Mucosa of descending colon (tissue), 3 donors: ENCODE measurements around the gene DAZAP1. TPM values are rescaled to one million over a fixed set of nuclear protein-coding genes. Genes with fewer than 3 reads are reported as not detected.

Source experiments
- ATAC-seq: fragments of 200-7000 bp; cut with Tn5 transposase; one replicate; pipeline ENCODE4 v1.9.1; 2020; ENCODE audit warnings: mild to moderate bottlenecking, moderate library complexity
- DNase-seq, 3 donors: peaks; one replicate each; pipeline ENCODE4 v3.0.0-alpha.2; 2020
- H3K36me3 ChIP-seq: fragments of 200-600 bp; one replicate; pipeline ENCODE4 v1.8.0; 2021; ENCODE audit warnings: low read depth, mild to moderate bottlenecking
- H3K4me1 ChIP-seq: fragments of 200-600 bp; one replicate; pipeline ENCODE4 v1.8.0; 2021; ENCODE audit warnings: low read depth, mild to moderate bottlenecking
- H3K4me3 ChIP-seq: fragments of 200-600 bp; one replicate; pipeline ENCODE4 v1.8.0; 2021; ENCODE audit warnings: mild to moderate bottlenecking
- H3K9me3 ChIP-seq: fragments of 200-600 bp; one replicate; pipeline ENCODE4 v1.8.0; 2021; ENCODE audit warnings: mild to moderate bottlenecking
- CTCF ChIP-seq: fragments of 200-600 bp; IDR thresholded peaks from one replicate; pipeline ENCODE4 v1.8.0; 2022; ENCODE audit warnings: antibody characterized with exemption, mild to moderate bottlenecking
- intact Hi-C, 2 donors: fragments of 100-400 bp; cut with DNase I in 1 of 2; cut with micrococcal nuclease in 1 of 2; formaldehyde crosslinking; loops; one replicate each; pipeline versions ENCODE4 v1.11.0 to v1.11.1; 2022; cut with DNase I, micrococcal nuclease
- total RNA-seq, 3 donors: library from RNA; stranded (reverse); fragmentation: NEBNext Ultra II Directional in 2 of 3; extraction: Animal tissue kit (Norgen Biotek cat#: 25700) in 2 of 3; gene quantifications; one replicate each; pipeline versions ENCODE4 v1.2.1 to v1.2.4, GENCODE V29; 2021 to 2023
- donor health status: DM: no; HTN: no; CAD: no; lungs with moderate emphysema.
- donor health status: DM: no; HTN: no; CAD: no.
- donor health status: DM: no; HTN: yes; CAD: no.

The DAZAP1 gene
- total RNA-seq, 3 donors from 2014 or later, result 117 to 123 (median 119) TPM

- H3K36me3 ChIP-seq, result no peaks in the 10 kb centered on the region
- no peaks in the 10 kb centered on the region for H3K9me3 ChIP-seq
- TF ChIP-seq CTCF, result no peak
- ATAC-seq (no peak), DNase-seq (no peak)
- H3K4me1 ChIP-seq, result peaks cover 21% of the 10 kb centered on the region
- H3K4me3 ChIP-seq, result no peak overlapping the region
- intact Hi-C loops, result no loop called here
Observed at GRCh38 chr19:1451916-1452801, 44.8 kb downstream of the DAZAP1 start.

- DNase-seq, result no peak
- H3K9me3 ChIP-seq, result no peaks in the 10 kb centered on the region
- no peak for TF ChIP-seq CTCF
- no peaks in the 10 kb centered on the region for H3K36me3 ChIP-seq
- no peak overlapping the region for H3K4me3 ChIP-seq
- peaks cover 21% of the 10 kb centered on the region for H3K4me1 ChIP-seq
- no peak for ATAC-seq
- intact Hi-C loops, result no loop called here
Observed at GRCh38 chr19:1452802-1453524, 45.6 kb downstream of the DAZAP1 start.

- DNase-seq, result no peak
- intact Hi-C loops, result no loop called here
- Histone ChIP-seq H3K9me3 (no peaks in the 10 kb centered on the region), H3K4me1 (peaks cover 21% of the 10 kb centered on the region), H3K4me3 (no peak overlapping the region), H3K36me3 (no peaks in the 10 kb centered on the region)
- no peak for ATAC-seq
- no peak for TF ChIP-seq CTCF
Observed at GRCh38 chr19:1453525-1454364, 46.4 kb downstream of the DAZAP1 start.

- intact Hi-C loops, result no loop called here
- DNase-seq, result peak in 1 of 3 donors; percentile 41
Observed at GRCh38 chr19:1455002-1455335, 47.6 kb downstream of the DAZAP1 start.

More at GRCh38 chr19:1455002-1455335, 47.6 kb downstream of the DAZAP1 start:
- ATAC-seq, result peak; percentile 12
- Histone ChIP-seq H3K4me3 (no peak overlapping the region), H3K36me3 (no peaks in the 10 kb centered on the region), H3K4me1 (peaks cover 21% of the 10 kb centered on the region), H3K9me3 (no peaks in the 10 kb centered on the region)
- no peak for TF ChIP-seq CTCF
